ENCODE data around the gene FXYD4.

DNA sequence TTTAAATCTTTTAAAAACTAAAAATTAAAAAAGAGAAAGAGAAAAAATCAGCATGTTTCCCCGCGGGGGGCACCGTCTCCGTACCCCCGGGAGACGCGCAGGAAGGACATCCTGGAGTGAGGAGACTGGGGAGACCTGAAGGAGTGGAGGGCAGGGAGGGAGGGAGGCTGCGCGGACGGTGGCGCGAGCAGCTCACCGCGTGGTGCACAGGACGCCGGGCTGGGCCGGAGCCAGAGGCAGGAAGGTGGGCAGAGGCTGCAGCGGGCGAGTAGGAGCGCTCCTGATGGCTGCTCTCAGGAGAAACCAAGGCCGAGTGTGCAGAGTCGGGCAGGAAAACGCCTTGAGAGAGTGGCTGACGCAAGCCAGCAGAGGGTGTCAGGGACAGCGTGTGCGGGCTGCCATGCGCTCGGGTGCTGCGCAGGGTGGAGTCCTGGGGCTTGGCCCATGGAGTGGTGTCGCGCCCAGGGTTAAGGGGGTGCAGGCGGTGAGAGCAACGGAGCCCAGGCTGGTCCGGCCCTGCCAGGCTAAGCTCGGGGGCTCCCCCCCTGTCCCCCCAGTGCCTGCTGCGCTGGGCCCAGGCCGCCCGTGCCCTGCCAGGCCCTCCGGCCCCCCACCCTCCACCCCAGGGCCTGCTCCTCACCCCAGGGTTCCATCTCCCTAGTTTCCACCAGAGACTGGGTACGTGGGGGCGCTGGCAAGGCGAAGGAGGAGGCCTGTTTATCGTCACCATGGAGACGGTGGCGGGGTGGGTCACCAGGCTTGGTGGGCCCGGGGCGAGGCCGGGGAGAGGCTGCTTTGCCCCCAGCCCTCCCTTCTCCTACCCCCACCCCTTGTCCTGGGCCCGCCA lies 28.9 kb upstream of the FXYD4 start:
- TF ChIP-seq, protein P1, sequence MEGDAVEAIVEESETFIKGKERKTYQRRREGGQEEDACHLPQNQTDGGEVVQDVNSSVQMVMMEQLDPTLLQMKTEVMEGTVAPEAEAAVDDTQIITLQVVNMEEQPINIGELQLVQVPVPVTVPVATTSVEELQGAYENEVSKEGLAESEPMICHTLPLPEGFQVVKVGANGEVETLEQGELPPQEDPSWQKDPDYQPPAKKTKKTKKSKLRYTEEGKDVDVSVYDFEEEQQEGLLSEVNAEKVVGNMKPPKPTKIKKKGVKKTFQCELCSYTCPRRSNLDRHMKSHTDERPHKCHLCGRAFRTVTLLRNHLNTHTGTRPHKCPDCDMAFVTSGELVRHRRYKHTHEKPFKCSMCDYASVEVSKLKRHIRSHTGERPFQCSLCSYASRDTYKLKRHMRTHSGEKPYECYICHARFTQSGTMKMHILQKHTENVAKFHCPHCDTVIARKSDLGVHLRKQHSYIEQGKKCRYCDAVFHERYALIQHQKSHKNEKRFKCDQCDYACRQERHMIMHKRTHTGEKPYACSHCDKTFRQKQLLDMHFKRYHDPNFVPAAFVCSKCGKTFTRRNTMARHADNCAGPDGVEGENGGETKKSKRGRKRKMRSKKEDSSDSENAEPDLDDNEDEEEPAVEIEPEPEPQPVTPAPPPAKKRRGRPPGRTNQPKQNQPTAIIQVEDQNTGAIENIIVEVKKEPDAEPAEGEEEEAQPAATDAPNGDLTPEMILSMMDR (conservative IDR thresholded peaks at IDR 0.05; ENCODE audit: low read depth in 2 of 2): 0 out of 4 replicates have a peak, but pooled peaks of 1 of the 2 experiments have one; percentile 10
- no peak for TF ChIP-seq POLR2AphosphoS5 (IDR thresholded peaks at IDR 0.05; ENCODE audit: low read depth)
- TF ChIP-seq CREB1 (CRISPR knock-in tag; IDR thresholded peaks at IDR 0.05; ENCODE audit: low read depth): no peak
- TF ChIP-seq, protein P2, sequence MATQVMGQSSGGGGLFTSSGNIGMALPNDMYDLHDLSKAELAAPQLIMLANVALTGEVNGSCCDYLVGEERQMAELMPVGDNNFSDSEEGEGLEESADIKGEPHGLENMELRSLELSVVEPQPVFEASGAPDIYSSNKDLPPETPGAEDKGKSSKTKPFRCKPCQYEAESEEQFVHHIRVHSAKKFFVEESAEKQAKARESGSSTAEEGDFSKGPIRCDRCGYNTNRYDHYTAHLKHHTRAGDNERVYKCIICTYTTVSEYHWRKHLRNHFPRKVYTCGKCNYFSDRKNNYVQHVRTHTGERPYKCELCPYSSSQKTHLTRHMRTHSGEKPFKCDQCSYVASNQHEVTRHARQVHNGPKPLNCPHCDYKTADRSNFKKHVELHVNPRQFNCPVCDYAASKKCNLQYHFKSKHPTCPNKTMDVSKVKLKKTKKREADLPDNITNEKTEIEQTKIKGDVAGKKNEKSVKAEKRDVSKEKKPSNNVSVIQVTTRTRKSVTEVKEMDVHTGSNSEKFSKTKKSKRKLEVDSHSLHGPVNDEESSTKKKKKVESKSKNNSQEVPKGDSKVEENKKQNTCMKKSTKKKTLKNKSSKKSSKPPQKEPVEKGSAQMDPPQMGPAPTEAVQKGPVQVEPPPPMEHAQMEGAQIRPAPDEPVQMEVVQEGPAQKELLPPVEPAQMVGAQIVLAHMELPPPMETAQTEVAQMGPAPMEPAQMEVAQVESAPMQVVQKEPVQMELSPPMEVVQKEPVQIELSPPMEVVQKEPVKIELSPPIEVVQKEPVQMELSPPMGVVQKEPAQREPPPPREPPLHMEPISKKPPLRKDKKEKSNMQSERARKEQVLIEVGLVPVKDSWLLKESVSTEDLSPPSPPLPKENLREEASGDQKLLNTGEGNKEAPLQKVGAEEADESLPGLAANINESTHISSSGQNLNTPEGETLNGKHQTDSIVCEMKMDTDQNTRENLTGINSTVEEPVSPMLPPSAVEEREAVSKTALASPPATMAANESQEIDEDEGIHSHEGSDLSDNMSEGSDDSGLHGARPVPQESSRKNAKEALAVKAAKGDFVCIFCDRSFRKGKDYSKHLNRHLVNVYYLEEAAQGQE (IDR thresholded peaks at IDR 0.05; ENCODE audit: unreplicated experiment): no peak
- no peak for TF ChIP-seq EZH2 (IDR thresholded peaks at IDR 0.05; ENCODE audit: low read depth, unreplicated experiment)
- TF ChIP-seq, protein P3, sequence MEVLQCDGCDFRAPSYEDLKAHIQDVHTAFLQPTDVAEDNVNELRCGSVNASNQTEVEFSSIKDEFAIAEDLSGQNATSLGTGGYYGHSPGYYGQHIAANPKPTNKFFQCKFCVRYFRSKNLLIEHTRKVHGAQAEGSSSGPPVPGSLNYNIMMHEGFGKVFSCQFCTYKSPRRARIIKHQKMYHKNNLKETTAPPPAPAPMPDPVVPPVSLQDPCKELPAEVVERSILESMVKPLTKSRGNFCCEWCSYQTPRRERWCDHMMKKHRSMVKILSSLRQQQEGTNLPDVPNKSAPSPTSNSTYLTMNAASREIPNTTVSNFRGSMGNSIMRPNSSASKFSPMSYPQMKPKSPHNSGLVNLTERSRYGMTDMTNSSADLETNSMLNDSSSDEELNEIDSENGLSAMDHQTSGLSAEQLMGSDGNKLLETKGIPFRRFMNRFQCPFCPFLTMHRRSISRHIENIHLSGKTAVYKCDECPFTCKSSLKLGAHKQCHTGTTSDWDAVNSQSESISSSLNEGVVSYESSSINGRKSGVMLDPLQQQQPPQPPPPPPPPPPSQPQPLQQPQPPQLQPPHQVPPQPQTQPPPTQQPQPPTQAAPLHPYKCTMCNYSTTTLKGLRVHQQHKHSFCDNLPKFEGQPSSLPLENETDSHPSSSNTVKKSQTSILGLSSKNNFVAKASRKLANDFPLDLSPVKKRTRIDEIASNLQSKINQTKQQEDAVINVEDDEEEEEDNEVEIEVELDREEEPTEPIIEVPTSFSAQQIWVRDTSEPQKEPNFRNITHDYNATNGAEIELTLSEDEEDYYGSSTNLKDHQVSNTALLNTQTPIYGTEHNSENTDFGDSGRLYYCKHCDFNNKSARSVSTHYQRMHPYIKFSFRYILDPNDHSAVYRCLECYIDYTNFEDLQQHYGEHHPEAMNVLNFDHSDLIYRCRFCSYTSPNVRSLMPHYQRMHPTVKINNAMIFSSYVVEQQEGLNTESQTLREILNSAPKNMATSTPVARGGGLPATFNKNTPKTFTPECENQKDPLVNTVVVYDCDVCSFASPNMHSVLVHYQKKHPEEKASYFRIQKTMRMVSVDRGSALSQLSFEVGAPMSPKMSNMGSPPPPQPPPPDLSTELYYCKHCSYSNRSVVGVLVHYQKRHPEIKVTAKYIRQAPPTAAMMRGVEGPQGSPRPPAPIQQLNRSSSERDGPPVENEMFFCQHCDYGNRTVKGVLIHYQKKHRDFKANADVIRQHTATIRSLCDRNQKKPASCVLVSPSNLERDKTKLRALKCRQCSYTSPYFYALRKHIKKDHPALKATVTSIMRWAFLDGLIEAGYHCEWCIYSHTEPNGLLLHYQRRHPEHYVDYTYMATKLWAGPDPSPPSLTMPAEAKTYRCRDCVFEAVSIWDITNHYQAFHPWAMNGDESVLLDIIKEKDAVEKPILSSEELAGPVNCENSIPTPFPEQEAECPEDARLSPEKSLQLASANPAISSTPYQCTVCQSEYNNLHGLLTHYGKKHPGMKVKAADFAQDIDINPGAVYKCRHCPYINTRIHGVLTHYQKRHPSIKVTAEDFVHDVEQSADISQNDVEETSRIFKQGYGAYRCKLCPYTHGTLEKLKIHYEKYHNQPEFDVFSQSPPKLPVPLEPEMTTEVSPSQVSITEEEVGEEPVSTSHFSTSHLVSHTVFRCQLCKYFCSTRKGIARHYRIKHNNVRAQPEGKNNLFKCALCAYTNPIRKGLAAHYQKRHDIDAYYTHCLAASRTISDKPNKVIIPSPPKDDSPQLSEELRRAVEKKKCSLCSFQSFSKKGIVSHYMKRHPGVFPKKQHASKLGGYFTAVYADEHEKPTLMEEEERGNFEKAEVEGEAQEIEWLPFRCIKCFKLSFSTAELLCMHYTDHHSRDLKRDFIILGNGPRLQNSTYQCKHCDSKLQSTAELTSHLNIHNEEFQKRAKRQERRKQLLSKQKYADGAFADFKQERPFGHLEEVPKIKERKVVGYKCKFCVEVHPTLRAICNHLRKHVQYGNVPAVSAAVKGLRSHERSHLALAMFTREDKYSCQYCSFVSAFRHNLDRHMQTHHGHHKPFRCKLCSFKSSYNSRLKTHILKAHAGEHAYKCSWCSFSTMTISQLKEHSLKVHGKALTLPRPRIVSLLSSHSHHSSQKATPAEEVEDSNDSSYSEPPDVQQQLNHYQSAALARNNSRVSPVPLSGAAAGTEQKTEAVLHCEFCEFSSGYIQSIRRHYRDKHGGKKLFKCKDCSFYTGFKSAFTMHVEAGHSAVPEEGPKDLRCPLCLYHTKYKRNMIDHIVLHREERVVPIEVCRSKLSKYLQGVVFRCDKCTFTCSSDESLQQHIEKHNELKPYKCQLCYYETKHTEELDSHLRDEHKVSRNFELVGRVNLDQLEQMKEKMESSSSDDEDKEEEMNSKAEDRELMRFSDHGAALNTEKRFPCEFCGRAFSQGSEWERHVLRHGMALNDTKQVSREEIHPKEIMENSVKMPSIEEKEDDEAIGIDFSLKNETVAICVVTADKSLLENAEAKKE (CRISPR knock-in tag; IDR thresholded peaks at IDR 0.05): no peak
- no peak for TF ChIP-seq JUNB (IDR thresholded peaks at IDR 0.05; ENCODE audit: unreplicated experiment)
- TF ChIP-seq EZH2phosphoT487 (IDR thresholded peaks at IDR 0.05; ENCODE audit: unreplicated experiment): no peak
